Activated naive CD4-positive, alpha-beta T cell treated with anti-CD3 and anti-CD28 coated beads, Interleukin-2, amount 50 U/mL, for 72 hours (primary cell): Measurements from ENCODE around the gene BIN1. TPM values are rescaled to one million over a fixed set of nuclear protein-coding genes. Genes with fewer than 3 reads are reported as not detected.
A peak's percentile ranks its signal among the peaks of the same experiment; 100 is the strongest.
"Not testable (repeated sequence)": the region's sequence is repeated elsewhere in the genome, so short reads cannot be mapped to it uniquely, and the experiment has no call there.

ENCODE experiments used
- ATAC-seq, 2 donors: fragments of 150-1000 bp; cut with Tn5 transposase; 2 replicates each; pipeline ENCODE4 v1.10.0; 2021; ENCODE audit warnings: mild to moderate bottlenecking in 2 of 2, moderate library complexity in 2 of 2
- DNase-seq, 2 donors: peaks; one replicate each; pipeline ENCODE4 v3.0.0; 2021 to 2022; ENCODE audit warnings: low spot score in 2 of 2
- H3K27ac Mint-ChIP-seq, 2 donors: one replicate each; pipeline ENCODE4 v1.8.0; 2022; ENCODE audit warnings: mild to moderate bottlenecking in 2 of 2, mixed read lengths in 2 of 2
- H3K36me3 Mint-ChIP-seq, 2 donors: one replicate each; pipeline ENCODE4 v1.8.0; 2022; ENCODE audit warnings: mixed read lengths in 2 of 2
- H3K9me3 Mint-ChIP-seq, 2 donors: one replicate each; pipeline ENCODE4 v1.8.0; 2022; ENCODE audit warnings: mixed read lengths in 2 of 2
- total RNA-seq, 2 donors: library from RNA; stranded (reverse); gene quantifications; one replicate each; pipeline ENCODE4 v1.2.3, GENCODE V29; 2022

The BIN1 gene
- total RNA-seq, 2 donors from 2014 or later = 43.0 to 98.3 TPM

DNA sequence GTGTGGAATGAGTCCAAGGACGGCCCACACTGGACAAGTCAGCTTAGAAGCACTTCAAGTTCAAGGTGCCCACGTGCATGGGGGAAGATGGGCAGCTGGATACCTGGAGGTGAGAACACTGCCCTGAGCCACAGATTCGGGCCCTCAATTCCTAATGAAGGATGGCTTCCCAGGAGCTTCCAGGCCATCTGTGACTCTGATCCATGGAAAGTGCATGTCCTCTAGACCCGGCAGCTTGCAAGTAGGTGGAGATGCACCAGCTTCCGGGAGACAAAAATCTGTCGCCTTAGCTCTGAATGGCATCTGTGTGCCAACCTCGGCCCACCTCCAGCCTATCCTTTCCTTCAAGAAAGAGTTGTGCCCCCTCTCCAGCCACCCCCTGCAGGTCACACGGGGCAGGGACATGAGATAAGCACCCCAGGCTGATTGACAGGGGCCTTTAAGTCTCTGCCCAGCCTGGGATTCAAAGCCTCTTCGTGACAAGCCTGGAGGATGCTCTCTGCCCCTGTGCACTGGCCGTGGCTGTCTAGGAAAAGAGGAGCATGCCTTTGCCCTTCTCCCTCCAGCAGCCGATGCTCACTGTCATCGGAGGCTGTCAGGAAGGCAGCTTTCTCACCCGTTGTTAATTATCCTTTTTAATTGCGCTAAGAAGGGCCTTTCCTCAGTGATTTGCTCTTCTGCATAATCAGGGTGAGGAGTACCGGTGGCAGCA is 65.5 kb downstream of the BIN1 start:
- Mint-ChIP-seq H3K36me3 (no peaks in the 10 kb centered on the region), H3K9me3 (no peaks in the 10 kb centered on the region), H3K27ac (no peak overlapping the region)
- ATAC-seq = no peak
- no peak for DNase-seq

- Mint-ChIP-seq H3K27ac (no peak overlapping the region), H3K9me3 (no peaks in the 10 kb centered on the region), H3K36me3 (no peaks in the 10 kb centered on the region)
- DNase-seq (no peak), ATAC-seq (no peak)
Observed at GRCh38 chr2:127040169-127040568, 66.8 kb downstream of the BIN1 start.

DNA sequence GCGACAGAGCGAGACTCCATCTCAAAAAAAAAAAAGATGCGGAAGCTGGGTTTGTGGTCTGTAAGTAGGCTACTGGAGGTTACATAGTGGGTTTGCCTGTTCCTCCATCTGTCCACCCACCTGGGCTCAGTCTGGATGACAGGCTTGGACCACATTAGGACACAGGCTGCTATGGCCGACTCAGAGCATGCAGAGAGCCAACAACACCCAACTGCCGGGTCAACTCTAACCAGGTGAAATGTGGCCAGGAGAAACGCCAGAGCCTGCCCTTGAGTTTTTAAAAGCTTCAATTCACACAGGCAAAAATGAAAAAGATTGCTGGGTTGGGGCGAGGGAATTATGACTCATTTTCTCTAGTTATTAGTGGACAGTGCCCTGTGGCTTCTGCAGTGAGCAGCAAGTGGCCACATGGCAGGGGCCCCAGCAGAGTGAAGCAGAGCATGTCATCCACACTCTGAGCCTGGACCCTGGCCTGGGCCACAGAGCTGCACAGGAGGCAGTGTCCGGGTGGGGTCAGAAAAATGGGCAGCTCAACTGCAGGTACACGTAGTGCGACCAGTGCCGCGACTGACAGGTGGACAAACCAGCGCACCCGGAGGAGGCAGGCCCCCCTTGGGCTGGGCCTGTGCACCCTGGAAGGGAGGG is 67.4 kb downstream of the BIN1 start:
- H3K36me3 Mint-ChIP-seq = no peaks in the 10 kb centered on the region
- DNase-seq (no peak), ATAC-seq (peak; percentile 70 to 92)
- no peaks in the 10 kb centered on the region for H3K9me3 Mint-ChIP-seq
- no peak overlapping the region for H3K27ac Mint-ChIP-seq

- Mint-ChIP-seq H3K9me3 (no peaks in the 10 kb centered on the region), H3K36me3 (no peaks in the 10 kb centered on the region), H3K27ac (no peak overlapping the region)
- DNase-seq (no peak), ATAC-seq (no peak)
Observed at GRCh38 chr2:127037476-127037875, 69.5 kb downstream of the BIN1 start.

- no peak for DNase-seq
- H3K27ac Mint-ChIP-seq = no peak overlapping the region
- H3K36me3 Mint-ChIP-seq = no peaks in the 10 kb centered on the region
- no peak for ATAC-seq
- H3K9me3 Mint-ChIP-seq = no peaks in the 10 kb centered on the region
Observed at GRCh38 chr2:127034883-127035611, 71.9 kb downstream of the BIN1 start.

DNA sequence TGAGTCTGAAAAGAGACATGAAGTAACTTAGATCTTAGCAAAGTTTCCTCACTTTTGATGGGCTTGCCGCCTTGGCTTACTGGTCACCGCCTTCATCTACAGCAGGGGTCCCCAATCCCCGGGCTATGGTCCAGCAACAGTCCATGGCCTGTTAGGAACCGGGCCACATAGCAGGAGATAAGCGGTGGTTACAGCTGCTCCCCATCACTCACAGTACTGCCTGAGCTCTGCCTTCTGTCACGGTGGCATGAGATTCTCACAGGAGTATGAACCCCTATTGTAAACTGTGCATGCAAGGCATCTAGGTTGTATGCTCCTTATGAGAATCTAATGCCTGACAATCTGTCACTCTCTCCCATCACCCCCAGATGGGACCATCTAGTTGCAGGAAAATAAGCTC is 72.9 kb downstream of the BIN1 start:
- no peak overlapping the region for H3K27ac Mint-ChIP-seq
- no peaks in the 10 kb centered on the region for H3K36me3 Mint-ChIP-seq
- ATAC-seq = no peak
- H3K9me3 Mint-ChIP-seq = no peaks in the 10 kb centered on the region
- DNase-seq = no peak

DNA sequence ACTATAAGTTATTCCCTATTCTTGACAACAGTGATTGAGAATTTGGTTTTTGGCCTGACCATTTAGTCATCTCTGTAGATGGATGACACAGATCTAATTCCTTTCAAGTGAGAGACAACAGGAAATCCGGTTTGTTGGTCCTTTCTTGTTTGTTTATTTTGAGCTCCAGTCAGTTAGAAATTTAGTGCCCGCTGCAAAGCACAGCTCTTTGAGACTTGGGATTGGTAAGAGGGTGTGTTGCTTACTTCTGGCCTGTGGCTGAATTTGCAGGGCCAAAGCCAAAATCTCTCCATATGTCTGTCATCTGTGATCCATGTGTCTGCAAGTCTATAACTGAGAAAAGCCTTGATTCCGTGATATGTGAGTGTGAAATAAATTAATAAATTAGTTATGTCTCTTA is 74.3 kb downstream of the BIN1 start:
- no peaks in the 10 kb centered on the region for H3K9me3 Mint-ChIP-seq
- ATAC-seq (no peak), DNase-seq (no peak)
- H3K36me3 Mint-ChIP-seq = no peaks in the 10 kb centered on the region
- no peak overlapping the region for H3K27ac Mint-ChIP-seq

GRCh38 chr2:127029350-127030051 is 77.5 kb downstream of the BIN1 start:
- Mint-ChIP-seq H3K36me3 (peaks cover 0 to 3% of the 10 kb centered on the region in 2 donors), H3K9me3 (no peaks in the 10 kb centered on the region), H3K27ac (no peak overlapping the region)
- DNase-seq = no peak
- no peak for ATAC-seq

- H3K36me3 Mint-ChIP-seq, ATAC-seq, H3K9me3 Mint-ChIP-seq, H3K27ac Mint-ChIP-seq, DNase-seq: not testable (repeated sequence)
Observed at GRCh38 chr2:127028745-127029144, 78.2 kb downstream of the BIN1 start.

GRCh38 chr2:127027715-127028114 is 79.2 kb downstream of the BIN1 start:
- H3K9me3 Mint-ChIP-seq = no peaks in the 10 kb centered on the region

DNA sequence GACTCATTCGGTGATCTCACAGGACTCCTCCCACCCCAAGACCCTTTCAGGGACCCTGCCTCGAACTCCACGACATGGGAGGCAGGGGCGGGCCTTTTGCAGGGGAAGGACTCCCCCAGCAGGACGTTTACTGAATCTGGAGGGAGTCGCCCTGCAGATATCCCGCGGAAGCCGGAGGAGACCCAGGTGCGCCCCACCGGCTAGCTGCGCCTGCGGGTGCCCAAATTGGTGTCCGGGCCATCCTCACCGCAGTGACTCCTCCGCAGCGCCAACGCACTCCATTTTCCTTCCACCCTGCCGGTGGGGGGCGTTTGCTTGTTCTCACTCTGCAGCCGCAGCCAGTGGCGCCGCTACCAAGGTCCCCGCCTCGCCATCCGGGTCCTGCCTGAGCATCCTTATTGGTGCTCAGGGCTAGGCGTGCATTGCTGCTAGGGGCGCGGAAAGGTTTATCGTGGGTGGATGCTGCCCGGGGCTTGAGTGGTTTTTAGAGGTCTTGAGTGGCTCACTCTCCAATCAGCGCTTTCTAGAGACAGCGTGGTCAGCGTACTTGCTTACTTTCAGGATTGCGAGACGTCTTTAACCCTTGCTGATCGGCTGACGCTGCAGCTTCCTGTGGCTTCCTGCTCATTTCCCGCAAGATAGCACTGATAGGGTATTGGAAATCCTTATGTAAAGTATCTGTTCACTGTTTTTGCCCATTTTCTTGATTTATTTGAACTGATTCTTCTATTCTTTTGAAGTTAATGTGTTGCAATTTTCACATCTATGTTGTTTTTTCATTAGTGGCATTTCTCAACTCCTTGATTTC is 81.4 kb downstream of the BIN1 start:
- ATAC-seq = peak; percentile 94 to 99
- DNase-seq = peak; percentile 69 to 74
- Mint-ChIP-seq H3K27ac (peak overlapping the region in 1 of 2 donors; percentile 46), H3K36me3 (peaks cover 0 to 6% of the 10 kb centered on the region in 2 donors), H3K9me3 (no peaks in the 10 kb centered on the region)

More at GRCh38 chr2:127027715-127028114, 79.2 kb downstream of the BIN1 start:
- H3K27ac Mint-ChIP-seq = no peak overlapping the region
- H3K36me3 Mint-ChIP-seq = peaks cover 0 to 6% of the 10 kb centered on the region in 2 donors
- ATAC-seq (no peak), DNase-seq (no peak)

GRCh38 chr2:127024769-127025358 is 82.1 kb downstream of the BIN1 start:
- ATAC-seq = peak in 1 of 2 donors; percentile 10
- peaks cover 0 to 6% of the 10 kb centered on the region in 2 donors for H3K36me3 Mint-ChIP-seq
- H3K9me3 Mint-ChIP-seq = no peaks in the 10 kb centered on the region
- no peak for DNase-seq
- H3K27ac Mint-ChIP-seq = no peak overlapping the region

DNA sequence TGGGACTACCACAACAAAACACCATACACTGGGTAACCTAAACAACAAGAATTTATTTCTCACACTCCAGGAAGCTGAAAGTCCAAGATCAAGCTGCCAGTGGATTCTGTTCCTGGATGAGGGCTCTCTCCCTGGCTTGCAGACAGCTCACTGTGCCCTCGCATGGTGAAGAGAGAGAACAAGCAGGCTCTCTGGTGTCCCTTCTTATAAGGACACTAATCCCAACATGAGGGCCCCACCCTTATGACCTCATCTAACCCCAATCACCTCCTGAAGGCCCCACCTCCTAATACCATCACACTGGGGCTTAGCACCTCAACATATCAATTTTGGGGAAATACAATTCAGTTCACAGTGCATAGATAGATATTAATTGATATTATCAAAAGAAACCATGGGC is 83.5 kb downstream of the BIN1 start:
- no peaks in the 10 kb centered on the region for H3K9me3 Mint-ChIP-seq
- ATAC-seq = no peak
- no peak for DNase-seq

DNA sequence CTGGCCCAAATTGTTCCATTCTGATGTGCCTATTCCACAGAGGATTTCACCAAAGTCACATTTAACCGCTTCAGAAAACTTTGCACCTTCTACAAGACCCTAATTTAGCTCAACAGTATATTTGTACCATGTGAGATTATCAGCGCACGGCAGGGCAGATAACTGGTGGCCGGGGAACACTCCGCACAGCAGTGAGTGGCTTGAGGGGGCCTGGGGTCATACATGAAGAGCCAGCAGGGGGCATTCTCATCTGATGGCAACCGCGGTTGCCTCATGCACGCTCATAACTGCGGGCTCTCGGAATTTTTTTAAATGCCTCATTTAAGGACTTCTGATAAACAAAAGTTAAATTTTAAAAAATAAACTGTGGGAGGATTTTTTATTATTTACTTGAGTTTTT is 84.1 kb downstream of the BIN1 start:
- H3K27ac Mint-ChIP-seq = no peak overlapping the region
- ATAC-seq (no peak), DNase-seq (no peak)
- H3K36me3 Mint-ChIP-seq = peaks cover 0 to 6% of the 10 kb centered on the region in 2 donors
- H3K9me3 Mint-ChIP-seq = no peaks in the 10 kb centered on the region

More for the DNA sequence above, 83.5 kb downstream of the BIN1 start:
- Mint-ChIP-seq H3K36me3 (peaks cover 0 to 6% of the 10 kb centered on the region in 2 donors), H3K27ac (no peak overlapping the region)

- no peak for DNase-seq
- Mint-ChIP-seq H3K9me3 (no peaks in the 10 kb centered on the region), H3K27ac (no peak overlapping the region), H3K36me3 (peaks cover 0 to 6% of the 10 kb centered on the region in 2 donors)
- ATAC-seq = no peak
Observed at GRCh38 chr2:127020536-127020935, 86.4 kb downstream of the BIN1 start.

DNA sequence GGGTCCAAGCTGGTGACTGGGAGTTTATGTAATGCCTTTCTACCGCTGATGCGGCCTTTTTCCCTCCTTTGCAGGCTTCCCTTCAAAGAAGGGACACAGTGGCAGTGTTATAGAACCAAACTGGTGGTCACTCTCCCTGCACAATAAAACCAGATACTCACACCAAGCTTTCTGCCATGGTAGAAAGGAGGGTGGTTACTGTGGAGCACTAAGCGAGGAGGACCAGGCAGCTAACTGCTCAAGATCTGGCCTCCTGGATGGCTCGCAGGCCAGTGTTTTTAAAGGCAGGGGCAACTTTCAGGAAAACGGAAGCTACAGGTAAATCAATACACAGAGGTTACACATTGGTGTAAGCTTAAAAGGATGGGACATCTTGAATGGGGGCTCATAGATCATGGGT is 89.4 kb downstream of the BIN1 start:
- H3K27ac Mint-ChIP-seq = no peak overlapping the region
- no peaks in the 10 kb centered on the region for H3K9me3 Mint-ChIP-seq
- no peak for ATAC-seq
- no peak for DNase-seq
- H3K36me3 Mint-ChIP-seq = no peaks in the 10 kb centered on the region
